Body of pancreas (tissue), 4 donors: Measurements from ENCODE around the gene RALA. TPM values are rescaled to one million over a fixed set of nuclear protein-coding genes. Genes with fewer than 3 reads are reported as not detected.

Experiments used
- ATAC-seq: fragments of 150-250 bp; one replicate; pipeline ENCODE4 v1.9.1; 2016
- DNase-seq, 4 donors: peaks; one replicate each; pipeline ENCODE4 v3.0.0-alpha.2; 2019
- H3K27ac ChIP-seq, 4 donors: fragments of 200-600 bp; sonication (generic); 1 replicate in 3 of 4; 2 replicates in 1 of 4; pipeline versions ENCODE4 v1.5.1 to v1.6.1; 2016 to 2019; ENCODE audit warnings: mild to moderate bottlenecking in 1 of 4, mixed read lengths in 1 of 4, moderate library complexity in 1 of 4
- H3K27me3 ChIP-seq, 2 donors: fragments of 200-600 bp; sonication (generic); one replicate each; pipeline ENCODE4 v1.6.0; 2016; ENCODE audit warnings: mild to moderate bottlenecking in 1 of 2
- H3K36me3 ChIP-seq, 2 donors: fragments of 200-600 bp; sonication (generic); replicated peaks in 1 of 2; 2 replicates each; pipeline ENCODE4 v1.5.1; 2016; ENCODE audit warnings: low read depth in 2 of 2; ENCODE audit not compliant: insufficient read depth in 1 of 2
- H3K4me1 ChIP-seq: fragments of 200-600 bp; sonication (generic); one replicate; pipeline ENCODE4 v1.6.0; 2016
- H3K4me3 ChIP-seq, 2 donors: fragments of 200-600 bp; sonication (generic); 1 replicate in 1 of 2; 2 replicates in 1 of 2; pipeline ENCODE4 v1.5.1; 2016 to 2019
- H3K9me3 ChIP-seq, 3 donors: fragments of 200-600 bp; sonication (generic); 1 replicate in 2 of 3; 2 replicates in 1 of 3; pipeline ENCODE4 v1.5.1; 2016
- CTCF ChIP-seq, 7 experiments: fragments of 450-650 bp in 4 of 7; fragments of 200-600 bp in 3 of 7; sonication (generic) in 3 of 7; IDR thresholded peaks; one replicate each; pipeline ENCODE4 v1.5.1; 2016 to 2019; ENCODE audit warnings: antibody characterized with exemption in 7 of 7
- POLR2A ChIP-seq, 3 donors: fragments of 450-650 bp; IDR thresholded peaks; one replicate each; pipeline ENCODE4 v1.6.1; 2016; ENCODE audit warnings: antibody characterized with exemption in 3 of 3, mild to moderate bottlenecking in 2 of 3
- WGBS, 2 donors: methylation state at CpG; one replicate each; pipeline ENCODE4 v1.1.5; 2017; 5-methylcytosine and 5-hydroxymethylcytosine counted together
- intact Hi-C: fragments of 100-400 bp; cut with DNase I; formaldehyde crosslinking; loops from one replicate; pipeline ENCODE4 v1.15.1; 2023
- total RNA-seq, 2 donors: library from RNA; depleted of rRNA; stranded (reverse); fragments of >200 nt; gene quantifications; one replicate each; pipeline ENCODE4 v1.1.0, GENCODE V29; 2016

Gene RALA
- total RNA-seq, 2 donors from 2014 or later = 10.5 to 14.5 TPM

GRCh38 chr7:39631736-39632308, 8.4 kb downstream of the RALA start:
- peak in 1 of 4 donors; percentile 18 for DNase-seq
- no peak overlapping the region for H3K4me3 ChIP-seq
- TF ChIP-seq POLR2A (IDR thresholded peaks at IDR 0.05) (no peak), CTCF (IDR thresholded peaks at IDR 0.05) (no peak)
- H3K4me1 ChIP-seq = peaks cover 13% of the 10 kb centered on the region
- no peaks in the 10 kb centered on the region for H3K27me3 ChIP-seq
- H3K27ac ChIP-seq = no peak overlapping the region
- no peaks in the 10 kb centered on the region for H3K9me3 ChIP-seq
- no peaks in the 10 kb centered on the region for H3K36me3 ChIP-seq
- WGBS, 2 donors = 81 to 86% methylated on average over 8 of the region's 8 CpGs
- intact Hi-C loops = no loop called here
- no peak for ATAC-seq

GRCh38 chr7:39633563-39634477, 10.4 kb downstream of the RALA start:
- 88 to 89% methylated on average over 3 of the region's 3 CpGs for WGBS, 2 donors
- DNase-seq = no peak
- TF ChIP-seq POLR2A (IDR thresholded peaks at IDR 0.05) = no peak
- no peak for TF ChIP-seq CTCF (IDR thresholded peaks at IDR 0.05)
- H3K27me3 ChIP-seq = no peaks in the 10 kb centered on the region
- H3K27ac ChIP-seq = no peak overlapping the region
- no peak for ATAC-seq
- intact Hi-C loops = no loop called here
- no peaks in the 10 kb centered on the region for H3K36me3 ChIP-seq
- no peaks in the 10 kb centered on the region for H3K9me3 ChIP-seq
- H3K4me1 ChIP-seq = no peaks in the 10 kb centered on the region
- no peak overlapping the region for H3K4me3 ChIP-seq

GRCh38 chr7:39634478-39634805, 11.1 kb downstream of the RALA start:
- no peaks in the 10 kb centered on the region for H3K4me1 ChIP-seq
- TF ChIP-seq CTCF (IDR thresholded peaks at IDR 0.05) = no peak
- 72 to 73% methylated on average over 1 of the region's 1 CpG for WGBS, 2 donors
- intact Hi-C loops = no loop called here
- H3K27me3 ChIP-seq = no peaks in the 10 kb centered on the region
- DNase-seq = no peak
- no peak overlapping the region for H3K4me3 ChIP-seq
- ATAC-seq = no peak
- no peak overlapping the region for H3K27ac ChIP-seq
- no peaks in the 10 kb centered on the region for H3K36me3 ChIP-seq
- no peaks in the 10 kb centered on the region for H3K9me3 ChIP-seq

- intact Hi-C loops = no loop called here
- Histone ChIP-seq H3K4me3 (no peak overlapping the region), H3K27me3 (no peaks in the 10 kb centered on the region), H3K36me3 (no peaks in the 10 kb centered on the region), H3K9me3 (no peaks in the 10 kb centered on the region), H3K4me1 (no peaks in the 10 kb centered on the region), H3K27ac (no peak overlapping the region)
- no peak for TF ChIP-seq CTCF (IDR thresholded peaks at IDR 0.05)
- no peak for TF ChIP-seq POLR2A (IDR thresholded peaks at IDR 0.05)
- DNase-seq (no peak), ATAC-seq (no peak)
These were observed 14.0 kb downstream of the RALA start for GRCh38 chr7:39637400-39637799.
